ENCODE data around the gene PBX1.

Gene PBX1

GRCh38 chr1:164855716-164856329 lies 296.8 kb downstream of the PBX1 start:
- no peaks in the 10 kb centered on the region for H3K36me3 ChIP-seq (replicated peaks in 1 of 2; ENCODE audit: control insufficient read depth in 2 of 2, insufficient read depth in 2 of 2, low read length in 2 of 2)
- no peak overlapping the region for H4K91ac ChIP-seq (ENCODE audit: low read depth, low read length, poor library complexity)
- H3K4me2 ChIP-seq (ENCODE audit: insufficient read depth, low read length, poor library complexity, severe bottlenecking), result no peak overlapping the region
- no peak for DNase-seq (ENCODE audit: low spot score)
- no peak overlapping the region for H4K8ac ChIP-seq (ENCODE audit: low read depth, low read length)
- H3K79me1 ChIP-seq (ENCODE audit: low read depth, low read length), result no peaks in the 10 kb centered on the region
- H3K27me3 ChIP-seq (ENCODE audit: control insufficient read depth in 3 of 3, insufficient read depth in 3 of 3, low read depth in 1 of 3, low read length in 3 of 3), result no peaks in the 10 kb centered on the region
- H3K9ac ChIP-seq (ENCODE audit: low read depth, low read length, poor library complexity), result no peak overlapping the region
- no peak overlapping the region for H2AFZ ChIP-seq (ENCODE audit: low read length)
- H2BK120ac ChIP-seq (ENCODE audit: low read depth, low read length), result no peak overlapping the region
- H2BK15ac ChIP-seq (ENCODE audit: low read length), result no peak overlapping the region
- no peak overlapping the region for H3K4me3 ChIP-seq (ENCODE audit: low read length in 2 of 2)
- H3K14ac ChIP-seq (ENCODE audit: low read length), result no peak overlapping the region
- H3K4me1 ChIP-seq (ENCODE audit: control insufficient read depth in 2 of 2, insufficient read depth in 1 of 2, low read depth in 1 of 2, low read length in 2 of 2), result peaks cover 3 to 10% of the 10 kb centered on the region in 2 donors
- no peak overlapping the region for H2BK12ac ChIP-seq (ENCODE audit: low read length)
- no peak overlapping the region for H3K23ac ChIP-seq (ENCODE audit: low read depth, low read length, poor library complexity)
- WGBS, 2 donors (ENCODE audit: extremely low coverage in 2 of 2, insufficient read length in 2 of 2, insufficient replicate concordance in 1 of 2), result no CpG with 5 or more reads among the region's 2 CpGs
- H3K27ac ChIP-seq (replicated peaks; ENCODE audit: low read length), result no peak overlapping the region
- no peak overlapping the region for H2AK5ac ChIP-seq (ENCODE audit: low read depth, low read length)
- no peaks in the 10 kb centered on the region for H3K9me3 ChIP-seq (replicated peaks in 1 of 2; ENCODE audit: control insufficient read depth in 2 of 2, insufficient read depth in 1 of 2, low read depth in 1 of 2, low read length in 2 of 2)
- no peak overlapping the region for H2BK5ac ChIP-seq (ENCODE audit: low read length)
- H3K4ac ChIP-seq (ENCODE audit: low read length), result no peak overlapping the region
- no peak overlapping the region for H3K18ac ChIP-seq (ENCODE audit: low read length)

GRCh38 chr1:164856381-164856780 lies 297.4 kb downstream of the PBX1 start:
- Histone ChIP-seq H3K18ac (ENCODE audit: low read length) (no peak overlapping the region), H2BK5ac (ENCODE audit: low read length) (no peak overlapping the region), H2BK15ac (ENCODE audit: low read length) (no peak overlapping the region), H2BK12ac (ENCODE audit: low read length) (no peak overlapping the region), H3K36me3 (replicated peaks in 1 of 2; ENCODE audit: control insufficient read depth in 2 of 2, insufficient read depth in 2 of 2, low read length in 2 of 2) (no peaks in the 10 kb centered on the region), H3K9me3 (replicated peaks in 1 of 2; ENCODE audit: control insufficient read depth in 2 of 2, insufficient read depth in 1 of 2, low read depth in 1 of 2, low read length in 2 of 2) (no peaks in the 10 kb centered on the region), H4K8ac (ENCODE audit: low read depth, low read length) (no peak overlapping the region), H2AFZ (ENCODE audit: low read length) (no peak overlapping the region), H3K9ac (ENCODE audit: low read depth, low read length, poor library complexity) (no peak overlapping the region), H3K79me1 (ENCODE audit: low read depth, low read length) (no peaks in the 10 kb centered on the region), H3K23ac (ENCODE audit: low read depth, low read length, poor library complexity) (no peak overlapping the region), H4K91ac (ENCODE audit: low read depth, low read length, poor library complexity) (no peak overlapping the region), H3K27me3 (ENCODE audit: control insufficient read depth in 3 of 3, insufficient read depth in 3 of 3, low read depth in 1 of 3, low read length in 3 of 3) (no peaks in the 10 kb centered on the region), H2BK120ac (ENCODE audit: low read depth, low read length) (no peak overlapping the region), H3K4me2 (ENCODE audit: insufficient read depth, low read length, poor library complexity, severe bottlenecking) (no peak overlapping the region), H3K14ac (ENCODE audit: low read length) (no peak overlapping the region), H3K4me1 (ENCODE audit: control insufficient read depth in 2 of 2, insufficient read depth in 1 of 2, low read depth in 1 of 2, low read length in 2 of 2) (peaks cover 3 to 10% of the 10 kb centered on the region in 2 donors), H3K27ac (replicated peaks; ENCODE audit: low read length) (no peak overlapping the region), H2AK5ac (ENCODE audit: low read depth, low read length) (no peak overlapping the region), H3K4ac (ENCODE audit: low read length) (no peak overlapping the region), H3K4me3 (ENCODE audit: low read length in 2 of 2) (no peak overlapping the region)
- no CpG with 5 or more reads among the region's 2 CpGs for WGBS, 2 donors (ENCODE audit: extremely low coverage in 2 of 2, insufficient read length in 2 of 2, insufficient replicate concordance in 1 of 2)
- no peak for DNase-seq (ENCODE audit: low spot score)

GRCh38 chr1:164857439-164857838 lies 298.5 kb downstream of the PBX1 start:
- H3K18ac ChIP-seq (ENCODE audit: low read length), result no peak overlapping the region
- no peak overlapping the region for H3K9ac ChIP-seq (ENCODE audit: low read depth, low read length, poor library complexity)
- H3K4me1 ChIP-seq (ENCODE audit: control insufficient read depth in 2 of 2, insufficient read depth in 1 of 2, low read depth in 1 of 2, low read length in 2 of 2), result peaks cover 3 to 10% of the 10 kb centered on the region in 2 donors
- H3K4me3 ChIP-seq (ENCODE audit: low read length in 2 of 2), result no peak overlapping the region
- no peak overlapping the region for H3K4ac ChIP-seq (ENCODE audit: low read length)
- H2AK5ac ChIP-seq (ENCODE audit: low read depth, low read length), result no peak overlapping the region
- no peak overlapping the region for H2BK5ac ChIP-seq (ENCODE audit: low read length)
- H3K14ac ChIP-seq (ENCODE audit: low read length), result no peak overlapping the region
- H2BK120ac ChIP-seq (ENCODE audit: low read depth, low read length), result no peak overlapping the region
- no peak overlapping the region for H2BK12ac ChIP-seq (ENCODE audit: low read length)
- no peaks in the 10 kb centered on the region for H3K27me3 ChIP-seq (ENCODE audit: control insufficient read depth in 3 of 3, insufficient read depth in 3 of 3, low read depth in 1 of 3, low read length in 3 of 3)
- no peaks in the 10 kb centered on the region for H3K36me3 ChIP-seq (replicated peaks in 1 of 2; ENCODE audit: control insufficient read depth in 2 of 2, insufficient read depth in 2 of 2, low read length in 2 of 2)
- H4K8ac ChIP-seq (ENCODE audit: low read depth, low read length), result no peak overlapping the region
- no peak overlapping the region for H4K91ac ChIP-seq (ENCODE audit: low read depth, low read length, poor library complexity)
- no peak overlapping the region for H3K27ac ChIP-seq (replicated peaks; ENCODE audit: low read length)
- H3K23ac ChIP-seq (ENCODE audit: low read depth, low read length, poor library complexity), result no peak overlapping the region
- no peak for DNase-seq (ENCODE audit: low spot score)
- H2BK15ac ChIP-seq (ENCODE audit: low read length), result no peak overlapping the region
- no peak overlapping the region for H3K4me2 ChIP-seq (ENCODE audit: insufficient read depth, low read length, poor library complexity, severe bottlenecking)
- no peak overlapping the region for H2AFZ ChIP-seq (ENCODE audit: low read length)
- H3K79me1 ChIP-seq (ENCODE audit: low read depth, low read length), result no peaks in the 10 kb centered on the region
- H3K9me3 ChIP-seq (replicated peaks in 1 of 2; ENCODE audit: control insufficient read depth in 2 of 2, insufficient read depth in 1 of 2, low read depth in 1 of 2, low read length in 2 of 2), result no peaks in the 10 kb centered on the region
- no CpG with 5 or more reads among the region's 1 CpG for WGBS, 2 donors (ENCODE audit: extremely low coverage in 2 of 2, insufficient read length in 2 of 2, insufficient replicate concordance in 1 of 2)

GRCh38 chr1:164858096-164858632 lies 299.2 kb downstream of the PBX1 start:
- H4K91ac ChIP-seq (ENCODE audit: low read depth, low read length, poor library complexity), result no peak overlapping the region
- H3K9ac ChIP-seq (ENCODE audit: low read depth, low read length, poor library complexity), result no peak overlapping the region
- no peak overlapping the region for H3K14ac ChIP-seq (ENCODE audit: low read length)
- no peak overlapping the region for H3K27ac ChIP-seq (replicated peaks; ENCODE audit: low read length)
- H3K4me1 ChIP-seq (ENCODE audit: control insufficient read depth in 2 of 2, insufficient read depth in 1 of 2, low read depth in 1 of 2, low read length in 2 of 2), result peaks cover 4 to 10% of the 10 kb centered on the region in 2 donors
- H2BK12ac ChIP-seq (ENCODE audit: low read length), result no peak overlapping the region
- no peak for DNase-seq (ENCODE audit: low spot score)
- H2AK5ac ChIP-seq (ENCODE audit: low read depth, low read length), result no peak overlapping the region
- H3K9me3 ChIP-seq (replicated peaks in 1 of 2; ENCODE audit: control insufficient read depth in 2 of 2, insufficient read depth in 1 of 2, low read depth in 1 of 2, low read length in 2 of 2), result no peaks in the 10 kb centered on the region
- H2BK5ac ChIP-seq (ENCODE audit: low read length), result no peak overlapping the region
- H2BK120ac ChIP-seq (ENCODE audit: low read depth, low read length), result no peak overlapping the region
- no peak overlapping the region for H3K18ac ChIP-seq (ENCODE audit: low read length)
- H3K27me3 ChIP-seq (ENCODE audit: control insufficient read depth in 3 of 3, insufficient read depth in 3 of 3, low read depth in 1 of 3, low read length in 3 of 3), result no peaks in the 10 kb centered on the region
- no peaks in the 10 kb centered on the region for H3K36me3 ChIP-seq (replicated peaks in 1 of 2; ENCODE audit: control insufficient read depth in 2 of 2, insufficient read depth in 2 of 2, low read length in 2 of 2)
- H3K4ac ChIP-seq (ENCODE audit: low read length), result no peak overlapping the region
- no peak overlapping the region for H2BK15ac ChIP-seq (ENCODE audit: low read length)
- H3K23ac ChIP-seq (ENCODE audit: low read depth, low read length, poor library complexity), result no peak overlapping the region
- no CpG with 5 or more reads among the region's 2 CpGs for WGBS, 2 donors (ENCODE audit: extremely low coverage in 2 of 2, insufficient read length in 2 of 2, insufficient replicate concordance in 1 of 2)
- no peak overlapping the region for H2AFZ ChIP-seq (ENCODE audit: low read length)
- no peak overlapping the region for H3K4me2 ChIP-seq (ENCODE audit: insufficient read depth, low read length, poor library complexity, severe bottlenecking)
- no peak overlapping the region for H4K8ac ChIP-seq (ENCODE audit: low read depth, low read length)
- H3K4me3 ChIP-seq (ENCODE audit: low read length in 2 of 2), result no peak overlapping the region
- H3K79me1 ChIP-seq (ENCODE audit: low read depth, low read length), result no peaks in the 10 kb centered on the region
